ENCODE data around the gene PCLO.

DNA sequence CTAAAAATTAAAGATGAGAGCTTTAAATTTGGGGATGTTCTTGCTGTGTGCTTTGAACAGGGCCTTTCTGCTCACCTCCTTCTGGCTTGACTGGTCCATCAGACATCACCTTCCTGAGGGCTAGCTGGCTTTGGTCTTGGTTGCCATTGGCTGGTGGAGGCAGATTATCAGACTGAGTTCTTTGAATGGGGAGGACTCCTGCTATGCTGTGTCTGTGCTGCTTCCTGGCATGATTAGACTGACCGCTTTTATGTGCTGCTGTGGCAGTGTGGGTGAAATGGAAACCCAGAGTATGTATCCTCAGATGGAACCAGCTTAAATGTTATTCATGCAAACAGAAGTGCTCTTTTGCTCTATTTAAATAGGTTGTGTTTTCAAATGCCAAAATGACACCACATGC lies 341.6 kb downstream of the PCLO start:
- TF ChIP-seq CTCF (IDR thresholded peaks at IDR 0.05), result no peak
- TF ChIP-seq POLR2A (IDR thresholded peaks at IDR 0.05), result no peak
